ENCODE results near the gene EBLN2.
A peak's percentile ranks its signal among the peaks of the same experiment; 100 is the strongest.

The EBLN2 gene

GRCh38 chr3:73070675-73071575 lies 9.5 kb downstream of the EBLN2 start:
- H3K4me3 ChIP-seq (ENCODE audit: low read length): no peak overlapping the region
- no peak for DNase-seq (ENCODE audit: low read depth)
- TF ChIP-seq CTCF (IDR thresholded peaks at IDR 0.05; ENCODE audit: insufficient read depth, low read depth, low read length, missing control alignments): no peak

GRCh38 chr3:73071952-73072351 lies 10.5 kb downstream of the EBLN2 start:
- DNase-seq (ENCODE audit: low read depth): no peak
- no peak for TF ChIP-seq CTCF (IDR thresholded peaks at IDR 0.05; ENCODE audit: insufficient read depth, low read depth, low read length, missing control alignments)
- H3K4me3 ChIP-seq (ENCODE audit: low read length): no peak overlapping the region

GRCh38 chr3:73072634-73073033 lies 11.2 kb downstream of the EBLN2 start:
- no peak for TF ChIP-seq CTCF (IDR thresholded peaks at IDR 0.05; ENCODE audit: insufficient read depth, low read depth, low read length, missing control alignments)
- no peak overlapping the region for H3K4me3 ChIP-seq (ENCODE audit: low read length)
- DNase-seq (ENCODE audit: low read depth): no peak

GRCh38 chr3:73073091-73073707 lies 11.7 kb downstream of the EBLN2 start:
- no peak for DNase-seq (ENCODE audit: low read depth)

GRCh38 chr3:73074781-73075180 lies 13.3 kb downstream of the EBLN2 start:
- H3K4me3 ChIP-seq (ENCODE audit: low read length): no peak overlapping the region
- no peak for DNase-seq (ENCODE audit: low read depth)
- TF ChIP-seq CTCF (IDR thresholded peaks at IDR 0.05; ENCODE audit: insufficient read depth, low read depth, low read length, missing control alignments): no peak

More at GRCh38 chr3:73073091-73073707, 11.7 kb downstream of the EBLN2 start:
- no peak overlapping the region for H3K4me3 ChIP-seq (ENCODE audit: low read length)
- no peak for TF ChIP-seq CTCF (IDR thresholded peaks at IDR 0.05; ENCODE audit: insufficient read depth, low read depth, low read length, missing control alignments)

GRCh38 chr3:73080216-73080966 lies 18.9 kb downstream of the EBLN2 start:
- no peak for TF ChIP-seq CTCF (IDR thresholded peaks at IDR 0.05; ENCODE audit: insufficient read depth, low read depth, low read length, missing control alignments)
- DNase-seq (ENCODE audit: low read depth): peak; percentile 31
- H3K4me3 ChIP-seq (ENCODE audit: low read length): no peak overlapping the region

Measured in epithelial cell of esophagus (primary cell).